ENCODE measurements around the gene UBE2E3. TPM values are rescaled to one million over a fixed set of nuclear protein-coding genes. Genes with fewer than 3 reads are reported as not detected.
A peak's percentile ranks its signal among the peaks of the same experiment; 100 is the strongest.

Gene UBE2E3
- total RNA-seq, 1 experiment from 2014 or later: 91.3 TPM

- H3K27ac ChIP-seq (ENCODE audit: low read length): no peak overlapping the region
- H3K9me3 ChIP-seq (ENCODE audit: control insufficient read depth, insufficient read depth, low read depth, low read length): no peaks in the 10 kb centered on the region; the same call in 1 of the 2 replicates
- DNase-seq (ENCODE audit: low read depth, low spot score): no peak
- in situ Hi-C loops (cut with HindIII; ENCODE audit: low pct_unique_long_range_greater_than_20kb, low sequenced_read_pairs) (no loop called here), intact Hi-C loops (cut with micrococcal nuclease; ENCODE audit: unreplicated experiment) (no loop called here)
- peaks cover 6% of the 10 kb centered on the region for H3K4me1 ChIP-seq (ENCODE audit: control insufficient read depth, insufficient read depth, low read length)
- TF ChIP-seq REST (IDR thresholded peaks at IDR 0.05; ENCODE audit: insufficient read depth in 1 of 2, low read depth in 2 of 2, low read length in 1 of 2) (no peak), TCF7L2 (IDR thresholded peaks at IDR 0.05; ENCODE audit: low read depth, low read length) (no peak), POLR2AphosphoS5 (IDR thresholded peaks at IDR 0.05; ENCODE audit: low read depth, low read length) (no peak), SIN3A (IDR thresholded peaks at IDR 0.05; ENCODE audit: borderline replicate concordance, insufficient read depth, low read depth, low read length) (no peak)
- TF ChIP-seq, protein P1, sequence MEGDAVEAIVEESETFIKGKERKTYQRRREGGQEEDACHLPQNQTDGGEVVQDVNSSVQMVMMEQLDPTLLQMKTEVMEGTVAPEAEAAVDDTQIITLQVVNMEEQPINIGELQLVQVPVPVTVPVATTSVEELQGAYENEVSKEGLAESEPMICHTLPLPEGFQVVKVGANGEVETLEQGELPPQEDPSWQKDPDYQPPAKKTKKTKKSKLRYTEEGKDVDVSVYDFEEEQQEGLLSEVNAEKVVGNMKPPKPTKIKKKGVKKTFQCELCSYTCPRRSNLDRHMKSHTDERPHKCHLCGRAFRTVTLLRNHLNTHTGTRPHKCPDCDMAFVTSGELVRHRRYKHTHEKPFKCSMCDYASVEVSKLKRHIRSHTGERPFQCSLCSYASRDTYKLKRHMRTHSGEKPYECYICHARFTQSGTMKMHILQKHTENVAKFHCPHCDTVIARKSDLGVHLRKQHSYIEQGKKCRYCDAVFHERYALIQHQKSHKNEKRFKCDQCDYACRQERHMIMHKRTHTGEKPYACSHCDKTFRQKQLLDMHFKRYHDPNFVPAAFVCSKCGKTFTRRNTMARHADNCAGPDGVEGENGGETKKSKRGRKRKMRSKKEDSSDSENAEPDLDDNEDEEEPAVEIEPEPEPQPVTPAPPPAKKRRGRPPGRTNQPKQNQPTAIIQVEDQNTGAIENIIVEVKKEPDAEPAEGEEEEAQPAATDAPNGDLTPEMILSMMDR (IDR thresholded peaks at IDR 0.05): no peak
- peak; percentile 64; the same call in 1 of the 2 replicates for ATAC-seq
- ChIA-PET POLR2A (no interaction called here), CTCF (no interaction called here)
- no TSS peak for BruUV-seq (replicated peaks)
- no peak overlapping the region for H3K4me3 ChIP-seq (ENCODE audit: low read depth in 2 of 2, low read length in 2 of 2)
- H3K27me3 ChIP-seq (ENCODE audit: control insufficient read depth, insufficient read depth, low read length): no peaks in the 10 kb centered on the region
- H3K36me3 ChIP-seq (ENCODE audit: control insufficient read depth, insufficient read depth, low read length): no peaks in the 10 kb centered on the region
Measured at GRCh38 chr2:181036445-181036844, 56.0 kb downstream of the UBE2E3 start.

- H3K27me3 ChIP-seq (ENCODE audit: control insufficient read depth, insufficient read depth, low read length): no peaks in the 10 kb centered on the region
- H3K36me3 ChIP-seq (ENCODE audit: control insufficient read depth, insufficient read depth, low read length): no peaks in the 10 kb centered on the region
- in situ Hi-C loops (cut with HindIII; ENCODE audit: low pct_unique_long_range_greater_than_20kb, low sequenced_read_pairs) (no loop called here), intact Hi-C loops (cut with micrococcal nuclease; ENCODE audit: unreplicated experiment) (no loop called here)
- H3K4me3 ChIP-seq (ENCODE audit: low read depth in 2 of 2, low read length in 2 of 2): no peak overlapping the region
- ChIA-PET CTCF (no interaction called here), POLR2A (no interaction called here)
- DNase-seq (ENCODE audit: low read depth, low spot score) (peak; percentile 62), ATAC-seq (peak; percentile 91)
- BruUV-seq (replicated peaks): no TSS peak
- no peak overlapping the region for H3K27ac ChIP-seq (ENCODE audit: low read length)
- H3K4me1 ChIP-seq (ENCODE audit: control insufficient read depth, insufficient read depth, low read length): peaks cover 6% of the 10 kb centered on the region
- TF ChIP-seq, protein P1 (IDR thresholded peaks at IDR 0.05): no peak
- TF ChIP-seq TCF7L2 (IDR thresholded peaks at IDR 0.05; ENCODE audit: low read depth, low read length) (no peak), REST (IDR thresholded peaks at IDR 0.05; ENCODE audit: insufficient read depth in 1 of 2, low read depth in 2 of 2, low read length in 1 of 2) (no peak), SIN3A (IDR thresholded peaks at IDR 0.05; ENCODE audit: borderline replicate concordance, insufficient read depth, low read depth, low read length) (no peak), POLR2AphosphoS5 (IDR thresholded peaks at IDR 0.05; ENCODE audit: low read depth, low read length) (no peak)
- H3K9me3 ChIP-seq (ENCODE audit: control insufficient read depth, insufficient read depth, low read depth, low read length): no peaks in the 10 kb centered on the region
Measured at GRCh38 chr2:181036848-181037603, 56.6 kb downstream of the UBE2E3 start.

Measured in Panc1 (cell line).